Effector memory CD4-positive, alpha-beta T cell (primary cell): Measurements from ENCODE around the gene STAM.

Experiments
- DNase-seq, 3 donors: peaks; one replicate each; pipeline ENCODE4 v3.0.0-alpha.2; 2020
- H3K27ac ChIP-seq: 2 replicates; pipeline ENCODE4 v1.7.0; 2013; ENCODE audit warnings: mild to moderate bottlenecking, low read length, moderate library complexity; ENCODE audit not compliant: insufficient read depth, poor library complexity, severe bottlenecking
- H3K27me3 ChIP-seq: replicated peaks from 2 replicates; pipeline ENCODE4 v1.7.0; 2013; ENCODE audit warnings: mild to moderate bottlenecking, low read length; ENCODE audit not compliant: insufficient read depth, control insufficient read depth, poor library complexity, severe bottlenecking
- H3K36me3 ChIP-seq: 2 replicates; pipeline ENCODE4 v1.7.0; 2013; ENCODE audit warnings: mild to moderate bottlenecking, low read length, moderate library complexity; ENCODE audit not compliant: control insufficient read depth, insufficient read depth
- H3K4me1 ChIP-seq: 2 replicates; pipeline ENCODE4 v1.7.0; 2013; ENCODE audit warnings: low read length, mild to moderate bottlenecking; ENCODE audit not compliant: control insufficient read depth, insufficient read depth, poor library complexity, severe bottlenecking
- H3K4me3 ChIP-seq: 2 replicates; pipeline ENCODE4 v1.7.0; 2013; ENCODE audit warnings: low read length, low read depth, mild to moderate bottlenecking; ENCODE audit not compliant: insufficient read depth, poor library complexity, severe bottlenecking
- H3K9me3 ChIP-seq: 2 replicates; pipeline ENCODE4 v1.7.0; 2013; ENCODE audit warnings: mild to moderate bottlenecking, low read length, moderate library complexity; ENCODE audit not compliant: control insufficient read depth

STAM gene

GRCh38 chr10:17689137-17689536 is 45.2 kb downstream of the STAM start:
- peaks cover under 1% of the 10 kb centered on the region for H3K4me1 ChIP-seq
- H3K27me3 ChIP-seq = no peaks in the 10 kb centered on the region
- peaks cover 12% of the 10 kb centered on the region for H3K36me3 ChIP-seq

DNA sequence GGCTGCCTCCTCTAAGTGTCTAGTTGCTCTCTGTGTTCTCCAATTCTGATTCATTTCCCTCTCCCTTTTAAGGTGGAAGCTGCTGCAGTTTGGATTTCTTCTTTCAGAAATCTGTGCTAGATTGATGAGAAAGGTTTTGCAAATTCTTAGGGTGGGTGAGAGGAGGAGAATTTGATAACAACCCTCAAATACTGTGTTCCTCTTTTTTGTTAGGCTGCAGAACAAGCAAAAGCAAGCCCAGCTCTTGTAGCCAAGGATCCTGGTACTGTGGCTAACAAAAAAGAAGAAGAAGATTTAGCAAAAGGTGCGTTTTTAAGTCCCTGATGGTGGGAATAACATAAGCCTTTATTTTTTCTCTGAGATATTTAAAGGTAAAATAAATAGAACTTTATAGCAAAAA is 49.1 kb downstream of the STAM start:
- DNase-seq = no peak

More at GRCh38 chr10:17689137-17689536, 45.2 kb downstream of the STAM start:
- DNase-seq = no peak
- H3K9me3 ChIP-seq = no peaks in the 10 kb centered on the region
- no peak overlapping the region for H3K27ac ChIP-seq
- no peak overlapping the region for H3K4me3 ChIP-seq

DNA sequence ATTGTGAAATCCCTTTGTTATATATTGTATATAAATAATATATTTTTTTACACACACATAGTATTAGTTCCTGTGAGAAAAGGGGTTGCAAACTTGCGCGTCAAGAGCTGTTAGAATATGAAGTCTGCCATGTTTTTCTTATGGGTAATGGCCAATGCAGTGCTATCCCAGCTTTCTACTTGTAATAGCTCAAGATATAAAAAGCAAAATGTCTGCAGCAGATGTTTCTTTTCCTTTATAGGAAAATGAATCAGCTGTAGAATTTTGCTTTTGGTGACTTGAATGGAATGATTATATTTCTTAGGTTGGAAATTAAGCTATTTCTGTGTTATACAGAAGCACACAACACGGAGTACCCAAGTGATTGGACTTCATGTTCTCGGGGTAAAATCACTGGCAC is 54.7 kb downstream of the STAM start:
- H3K27me3 ChIP-seq = no peaks in the 10 kb centered on the region
- H3K4me3 ChIP-seq = no peak overlapping the region
- no peak overlapping the region for H3K27ac ChIP-seq
- peaks cover 22% of the 10 kb centered on the region for H3K36me3 ChIP-seq
- no peaks in the 10 kb centered on the region for H3K9me3 ChIP-seq
- no peaks in the 10 kb centered on the region for H3K4me1 ChIP-seq
- DNase-seq = no peak

More for the DNA sequence above, 49.1 kb downstream of the STAM start:
- no peak overlapping the region for H3K4me3 ChIP-seq
- no peak overlapping the region for H3K27ac ChIP-seq
- peaks cover 21% of the 10 kb centered on the region for H3K36me3 ChIP-seq
- no peaks in the 10 kb centered on the region for H3K4me1 ChIP-seq
- no peaks in the 10 kb centered on the region for H3K9me3 ChIP-seq
- H3K27me3 ChIP-seq = no peaks in the 10 kb centered on the region

DNA sequence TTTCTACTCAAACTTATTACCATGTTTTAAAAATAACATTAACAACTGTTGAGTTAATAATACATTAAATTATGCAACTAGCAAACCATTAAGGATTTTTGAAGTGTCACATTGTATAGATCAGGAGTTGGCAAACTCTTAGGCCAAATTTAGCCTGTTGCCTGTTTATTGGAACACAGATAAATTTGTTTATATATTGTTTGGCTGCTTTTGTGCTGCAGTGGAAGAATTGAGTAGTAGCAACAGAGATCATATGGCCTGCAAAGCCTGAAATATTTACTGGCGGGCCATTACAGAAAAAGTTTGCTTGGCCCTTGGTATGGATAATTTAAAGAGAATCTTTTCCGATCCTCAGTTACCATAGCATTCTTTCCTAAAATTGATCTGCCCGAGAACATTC is 57.4 kb downstream of the STAM start:
- no peaks in the 10 kb centered on the region for H3K9me3 ChIP-seq
- H3K27ac ChIP-seq = no peak overlapping the region
- no peak for DNase-seq
- H3K27me3 ChIP-seq = no peaks in the 10 kb centered on the region
- no peaks in the 10 kb centered on the region for H3K4me1 ChIP-seq
- peaks cover 24% of the 10 kb centered on the region for H3K36me3 ChIP-seq
- no peak overlapping the region for H3K4me3 ChIP-seq

GRCh38 chr10:17703706-17704105 is 59.8 kb downstream of the STAM start:
- peaks cover 21% of the 10 kb centered on the region for H3K36me3 ChIP-seq
- H3K4me1 ChIP-seq = no peaks in the 10 kb centered on the region
- no peaks in the 10 kb centered on the region for H3K9me3 ChIP-seq
- no peak overlapping the region for H3K4me3 ChIP-seq
- no peaks in the 10 kb centered on the region for H3K27me3 ChIP-seq
- no peak overlapping the region for H3K27ac ChIP-seq
- no peak for DNase-seq

GRCh38 chr10:17708821-17709220 is 64.9 kb downstream of the STAM start:
- peaks cover 45% of the 10 kb centered on the region for H3K36me3 ChIP-seq
- H3K4me3 ChIP-seq = no peak overlapping the region
- no peaks in the 10 kb centered on the region for H3K4me1 ChIP-seq
- H3K9me3 ChIP-seq = no peaks in the 10 kb centered on the region
- no peak for DNase-seq
- H3K27me3 ChIP-seq = no peaks in the 10 kb centered on the region
- no peak overlapping the region for H3K27ac ChIP-seq

DNA sequence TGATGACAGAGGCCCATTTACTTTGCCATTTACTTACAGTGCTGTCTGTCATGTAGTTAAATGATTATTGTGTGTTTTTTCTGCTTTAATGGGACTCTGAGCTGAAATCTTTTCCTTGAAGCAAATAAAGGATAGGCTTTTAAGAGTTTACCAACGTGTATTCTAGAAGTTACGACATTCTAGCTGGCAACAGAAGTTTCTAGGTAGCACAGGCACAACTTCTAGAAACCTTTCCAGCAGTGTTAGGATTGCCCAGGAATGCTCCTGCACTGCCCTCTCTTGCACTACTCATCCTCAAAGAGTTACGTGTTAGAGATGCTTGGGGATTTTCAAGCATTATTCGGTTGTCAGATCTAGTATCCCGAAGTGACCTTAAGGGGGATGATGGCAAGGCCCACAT is 65.5 kb downstream of the STAM start:
- peaks cover 52% of the 10 kb centered on the region for H3K36me3 ChIP-seq
- H3K27ac ChIP-seq = no peak overlapping the region
- no peak overlapping the region for H3K4me3 ChIP-seq
- H3K4me1 ChIP-seq = no peaks in the 10 kb centered on the region
- no peak for DNase-seq
- H3K27me3 ChIP-seq = no peaks in the 10 kb centered on the region
- no peaks in the 10 kb centered on the region for H3K9me3 ChIP-seq

DNA sequence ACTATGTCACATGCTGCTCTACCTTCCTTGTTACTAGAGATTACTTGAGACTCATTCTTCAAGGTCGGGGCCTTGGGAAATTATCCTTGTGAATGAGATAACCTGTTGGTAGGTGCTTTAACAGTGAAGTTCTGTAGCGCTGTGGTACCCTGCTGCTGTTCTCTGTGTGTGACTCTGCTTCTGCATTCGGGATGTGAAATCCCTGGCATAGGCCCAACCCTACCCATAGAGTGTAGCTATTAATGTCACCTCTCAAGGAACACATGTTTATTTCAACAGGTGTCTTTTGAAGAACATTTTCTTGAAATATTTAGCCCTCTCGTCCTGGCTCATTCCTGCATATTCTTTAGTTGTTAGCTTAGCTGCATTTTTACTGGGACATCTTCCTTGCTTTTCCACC is 66.2 kb downstream of the STAM start:
- Histone ChIP-seq H3K36me3 (peaks cover 59% of the 10 kb centered on the region), H3K4me1 (no peaks in the 10 kb centered on the region), H3K4me3 (no peak overlapping the region), H3K27me3 (no peaks in the 10 kb centered on the region), H3K9me3 (no peaks in the 10 kb centered on the region), H3K27ac (no peak overlapping the region)
- no peak for DNase-seq

- no peaks in the 10 kb centered on the region for H3K4me1 ChIP-seq
- H3K36me3 ChIP-seq = peaks cover 55% of the 10 kb centered on the region
- no peak overlapping the region for H3K27ac ChIP-seq
- DNase-seq = no peak
- no peaks in the 10 kb centered on the region for H3K27me3 ChIP-seq
- no peak overlapping the region for H3K4me3 ChIP-seq
- no peaks in the 10 kb centered on the region for H3K9me3 ChIP-seq
These were observed 68.1 kb downstream of the STAM start for GRCh38 chr10:17712053-17712452.

GRCh38 chr10:17712717-17713471 is 68.9 kb downstream of the STAM start:
- no peak overlapping the region for H3K4me3 ChIP-seq
- H3K4me1 ChIP-seq = no peaks in the 10 kb centered on the region
- H3K27ac ChIP-seq = no peak overlapping the region
- peaks cover 55% of the 10 kb centered on the region for H3K36me3 ChIP-seq
- no peaks in the 10 kb centered on the region for H3K27me3 ChIP-seq
- DNase-seq = no peak
- H3K9me3 ChIP-seq = no peaks in the 10 kb centered on the region
